HG02610 (cell line): Measurements from ENCODE around the gene NTN4.
"Not testable (repeated sequence)": the region's sequence is repeated elsewhere in the genome, so short reads cannot be mapped to it uniquely, and the experiment has no call there.

Experiments used
- ATAC-seq: cut with Tn5 transposase; IDR thresholded peaks from one replicate; pipeline ENCODE4 v1.9.1; 2021; ENCODE audit warnings: mild to moderate bottlenecking, moderate library complexity; ENCODE audit not compliant: unreplicated experiment

Gene NTN4

DNA sequence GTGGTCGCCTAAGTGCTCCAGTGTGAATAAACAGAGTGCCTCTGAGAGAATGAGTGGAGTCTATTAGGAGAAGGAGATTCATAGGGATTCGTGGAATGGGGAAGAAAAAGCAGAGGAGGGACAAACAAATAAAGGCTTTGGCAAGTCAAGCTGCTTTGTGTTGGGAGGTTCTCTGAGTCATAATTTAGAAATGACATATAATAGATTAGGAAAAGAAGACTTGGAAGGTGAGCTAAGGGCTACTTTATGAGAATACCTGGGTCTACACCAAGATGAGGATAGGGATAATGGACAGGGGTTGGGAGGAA is 6.4 kb upstream of the NTN4 start:
- ATAC-seq: no peak

DNA sequence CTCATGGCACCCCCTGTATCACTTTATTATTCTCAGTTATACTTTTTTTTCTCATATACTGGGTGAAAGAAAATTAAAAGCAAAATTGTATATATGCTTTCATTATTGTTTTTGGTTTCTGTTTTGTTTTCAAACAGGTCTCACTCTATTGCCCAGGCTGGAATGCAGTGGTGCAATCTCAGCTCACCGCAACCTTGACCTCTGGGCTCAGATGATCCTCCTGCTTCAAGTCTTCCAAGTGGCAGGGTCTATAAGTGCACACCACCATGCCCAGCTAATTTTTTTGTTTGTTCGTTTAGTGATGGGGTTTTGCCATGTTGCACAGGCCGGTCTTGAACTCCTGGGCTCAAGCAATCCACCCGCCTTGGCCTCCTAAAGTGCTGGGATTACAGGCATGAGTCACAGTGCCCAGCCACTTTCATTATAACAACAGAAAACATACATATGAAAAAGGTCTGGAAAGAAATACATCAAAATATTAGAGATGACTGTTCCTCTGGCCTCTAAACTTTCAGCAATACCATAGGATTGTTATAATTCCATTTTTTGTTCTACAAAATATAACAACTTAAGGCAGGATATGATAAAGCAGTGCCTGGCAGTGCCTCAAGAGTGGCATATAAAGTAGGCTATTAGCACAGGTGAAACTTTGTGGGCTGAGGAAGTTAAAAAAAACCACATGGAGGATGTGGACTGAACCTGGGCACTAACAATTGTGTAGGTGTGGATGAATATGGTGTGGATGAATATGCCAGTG is 5.8 kb upstream of the NTN4 start:
- ATAC-seq: no peak

DNA sequence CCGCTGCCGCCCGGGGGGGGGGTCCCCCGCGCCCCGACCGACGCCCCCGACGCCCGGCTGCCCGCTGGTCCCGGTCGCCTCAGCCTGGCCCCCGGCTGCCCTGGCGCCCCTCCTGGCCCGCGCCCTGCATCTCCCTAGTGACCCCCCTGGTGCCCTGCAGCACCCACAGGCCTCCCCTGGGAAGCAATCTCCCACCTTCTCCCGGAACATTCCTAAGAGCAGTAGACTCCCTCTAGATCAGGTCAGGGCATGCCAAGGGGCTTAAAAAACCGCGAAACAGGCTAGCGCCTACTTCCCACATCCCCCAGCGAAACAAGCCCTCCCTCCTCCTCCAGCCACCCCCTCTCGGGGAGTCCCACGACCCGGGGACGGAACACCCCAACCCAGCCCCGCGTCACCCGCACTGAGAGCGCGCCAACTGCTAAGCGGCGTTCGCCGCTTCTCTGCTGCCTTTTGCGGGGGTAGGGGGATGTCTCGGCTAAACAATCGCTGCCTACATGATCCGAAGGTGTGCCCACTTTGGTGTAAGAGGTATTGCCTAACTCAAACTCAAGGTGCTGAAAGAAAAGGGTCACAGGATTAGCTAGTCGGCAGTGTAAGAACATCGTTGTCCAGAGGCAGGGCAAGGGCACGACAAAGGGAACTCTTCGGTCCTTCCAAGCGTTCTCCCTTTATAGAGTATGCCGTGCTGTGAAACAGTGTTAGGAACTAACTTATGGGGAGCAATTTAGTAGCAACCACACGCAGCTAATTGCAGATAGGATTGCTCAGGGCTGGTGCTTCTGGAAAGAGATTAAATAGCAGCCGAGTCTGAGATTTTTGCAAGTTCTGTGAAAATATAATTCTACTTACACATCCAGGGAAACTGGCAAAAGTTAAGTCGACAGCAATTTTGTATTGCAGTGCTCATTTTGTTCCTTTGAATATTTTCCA is 619 bp upstream of the NTN4 start:
- ATAC-seq: no peak

DNA sequence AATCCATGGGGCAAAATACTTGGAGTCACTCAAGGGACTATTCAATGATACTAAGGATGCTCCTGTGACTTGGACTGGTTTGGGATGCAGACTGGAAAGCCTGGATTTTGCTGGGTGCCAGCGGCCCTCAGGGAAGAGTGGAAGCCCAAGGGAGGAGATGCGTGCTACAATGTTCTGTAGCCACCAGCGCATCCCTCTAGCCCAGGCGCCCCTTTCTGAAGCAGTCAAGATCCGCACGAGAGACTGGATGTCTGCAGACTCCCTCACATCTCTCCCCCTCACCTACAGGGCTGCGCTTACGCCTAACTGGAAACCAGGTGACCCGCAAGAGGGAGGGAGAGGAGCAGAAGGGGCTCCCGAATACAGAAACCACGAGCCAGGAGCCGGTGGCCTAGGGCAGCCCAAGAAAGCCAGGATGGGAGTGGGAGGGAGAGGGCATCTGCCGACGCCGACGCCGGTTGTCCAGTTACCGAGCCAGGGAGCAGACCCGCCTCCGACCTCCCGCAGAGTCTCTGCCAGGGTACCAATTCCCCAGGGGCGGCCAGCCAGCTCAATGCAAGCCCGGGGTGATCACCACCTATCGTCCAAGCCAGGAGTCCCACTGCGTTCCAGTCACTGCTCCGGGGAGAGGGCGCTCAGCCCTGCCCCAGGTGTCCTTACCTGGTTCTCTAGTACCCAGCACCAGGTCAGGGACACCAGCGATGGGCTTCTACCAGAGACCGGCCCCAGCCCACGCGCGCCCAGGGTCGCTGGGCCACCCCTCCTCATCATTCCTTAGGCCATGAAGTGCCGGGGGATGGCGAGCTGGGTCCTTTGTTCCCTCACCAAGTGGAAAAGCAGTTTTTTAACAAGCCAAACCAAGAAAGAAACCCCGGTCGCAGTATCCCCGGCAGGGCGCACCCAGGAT is 1.2 kb downstream of the NTN4 start:
- ATAC-seq: no peak

DNA sequence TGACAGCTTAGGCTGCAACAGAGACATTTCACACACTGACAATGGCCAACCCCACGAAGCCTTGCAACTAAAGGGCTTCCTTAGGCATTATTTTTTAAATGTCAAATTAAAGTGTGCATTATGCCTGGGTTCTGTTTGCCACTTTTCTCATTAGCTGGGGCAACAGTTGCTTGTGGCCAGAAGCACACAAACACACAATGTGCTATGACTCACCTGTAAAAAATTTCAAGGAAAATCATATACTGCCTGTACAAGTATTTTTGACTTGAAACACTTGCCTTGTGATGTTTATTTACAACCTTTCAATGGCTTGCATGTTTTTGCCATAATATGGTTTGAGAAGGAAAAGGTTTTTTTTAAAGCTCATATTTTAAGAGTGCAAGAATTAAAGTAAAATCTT is 1.9 kb downstream of the NTN4 start:
- no peak for ATAC-seq

DNA sequence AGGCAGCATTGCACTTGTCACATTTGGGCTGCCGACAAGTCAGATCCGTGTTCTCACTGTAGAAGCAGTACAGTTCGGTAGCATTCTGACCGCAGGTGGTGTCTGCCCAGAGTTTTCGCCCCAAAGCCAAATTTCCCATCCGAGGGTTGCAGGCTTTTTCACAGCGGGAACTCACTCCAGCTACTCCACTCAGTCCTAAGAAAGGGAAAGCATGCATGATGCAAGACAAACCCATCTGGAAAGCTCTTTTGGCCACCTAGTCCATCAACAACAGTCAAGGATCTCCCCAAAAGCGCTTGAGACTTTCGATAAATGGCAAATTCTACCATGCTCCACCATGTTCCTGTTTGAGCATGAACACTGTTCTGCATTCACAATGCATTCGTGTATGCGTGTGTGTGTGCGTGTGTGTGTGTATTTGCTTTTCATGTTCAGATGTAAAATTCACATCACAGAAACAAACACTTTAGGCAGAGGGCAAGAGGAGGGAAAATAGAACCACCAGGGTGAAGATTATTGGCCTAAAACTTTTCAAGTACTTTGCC is 3.2 kb downstream of the NTN4 start:
- no peak for ATAC-seq

DNA sequence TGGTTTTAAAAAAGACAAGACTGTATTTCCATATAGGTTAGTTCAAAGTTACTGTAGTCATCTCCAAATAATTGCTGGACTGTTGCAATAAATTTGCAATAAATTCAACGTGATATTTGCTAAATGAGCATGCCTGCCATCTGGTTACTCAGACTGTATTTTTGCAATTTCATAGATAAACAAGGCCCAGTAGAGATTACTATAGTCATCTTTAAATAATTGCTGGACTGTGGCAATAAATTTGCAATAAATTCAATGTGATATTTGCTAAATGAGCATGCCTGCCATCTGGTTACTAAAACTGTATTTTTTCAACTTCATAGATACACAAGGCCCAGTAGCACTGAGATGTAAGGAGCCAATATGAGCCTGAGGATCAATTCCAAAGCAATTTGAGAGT is 5.6 kb downstream of the NTN4 start:
- no peak for ATAC-seq

DNA sequence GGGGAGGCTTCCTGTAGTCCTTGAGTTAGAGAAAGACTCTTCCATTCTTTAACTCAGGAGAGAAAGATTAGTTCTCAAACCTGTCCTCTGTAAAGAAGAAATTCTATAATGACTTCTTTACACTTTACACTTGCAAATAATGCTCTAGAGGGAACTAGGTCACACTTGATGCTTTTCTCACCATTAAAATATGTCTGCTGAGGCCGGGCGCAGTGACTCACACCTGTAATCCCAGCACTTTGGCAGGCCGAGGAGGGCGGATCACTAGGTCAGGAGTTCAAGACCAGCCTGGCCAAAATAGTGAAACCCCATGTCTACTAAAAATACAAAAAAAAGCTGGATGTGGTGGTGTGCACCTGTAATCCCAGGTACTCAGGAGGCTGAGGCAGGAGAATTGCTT is 6.3 kb downstream of the NTN4 start:
- ATAC-seq: no peak

DNA sequence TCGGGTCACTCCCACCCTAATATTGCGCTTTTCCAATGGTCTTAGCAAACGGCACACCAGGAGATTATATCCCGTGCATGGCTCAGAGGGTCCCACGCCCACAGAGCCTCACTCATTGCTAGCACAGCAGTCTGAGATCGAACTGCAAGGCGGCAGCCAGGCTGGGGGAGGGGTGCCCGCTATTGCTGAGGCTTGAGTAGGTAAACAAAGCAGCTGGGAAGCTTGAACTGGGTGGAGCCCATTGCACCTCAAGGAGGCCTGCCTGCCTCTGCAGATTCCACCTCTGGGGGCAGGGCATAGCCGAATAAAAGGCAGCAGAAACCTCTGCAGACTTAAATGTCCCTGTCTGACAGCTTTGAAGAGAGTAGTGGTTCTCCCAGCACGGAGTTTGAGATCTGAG is 15.1 kb downstream of the NTN4 start:
- not testable (repeated sequence) for ATAC-seq

DNA sequence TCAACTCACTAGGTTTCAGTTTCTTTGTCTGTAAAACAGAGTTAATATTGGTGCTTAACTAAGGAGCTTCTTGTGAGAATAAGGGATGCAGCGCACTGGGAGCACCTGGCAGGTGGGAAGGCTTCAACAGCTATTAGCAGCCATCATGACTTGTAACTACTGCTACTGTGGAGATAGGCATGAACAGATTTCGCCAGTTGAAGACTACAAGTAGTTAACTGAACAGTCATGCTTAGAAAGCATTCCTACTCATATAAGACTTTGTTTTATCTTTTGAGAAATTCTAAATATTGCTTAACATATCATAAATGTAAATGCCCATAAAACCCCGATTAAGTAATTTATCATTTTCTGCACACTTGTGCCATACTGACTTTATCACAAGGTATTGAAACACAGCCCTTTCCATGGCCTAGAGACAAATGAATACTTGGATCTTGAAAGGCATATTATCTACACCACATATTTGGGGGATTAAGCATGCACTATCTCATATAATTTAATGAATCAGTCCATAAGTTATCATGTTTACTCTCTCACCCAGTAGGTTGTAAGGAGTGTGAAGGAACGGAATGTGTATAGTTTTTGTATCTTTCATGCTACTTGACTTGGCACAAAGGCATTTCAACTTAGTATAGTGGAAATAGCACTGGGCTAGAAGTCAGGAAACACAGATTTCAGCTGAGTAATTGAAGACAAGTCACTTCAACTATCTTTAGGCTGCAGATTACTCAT is 16.1 kb downstream of the NTN4 start:
- no peak for ATAC-seq

DNA sequence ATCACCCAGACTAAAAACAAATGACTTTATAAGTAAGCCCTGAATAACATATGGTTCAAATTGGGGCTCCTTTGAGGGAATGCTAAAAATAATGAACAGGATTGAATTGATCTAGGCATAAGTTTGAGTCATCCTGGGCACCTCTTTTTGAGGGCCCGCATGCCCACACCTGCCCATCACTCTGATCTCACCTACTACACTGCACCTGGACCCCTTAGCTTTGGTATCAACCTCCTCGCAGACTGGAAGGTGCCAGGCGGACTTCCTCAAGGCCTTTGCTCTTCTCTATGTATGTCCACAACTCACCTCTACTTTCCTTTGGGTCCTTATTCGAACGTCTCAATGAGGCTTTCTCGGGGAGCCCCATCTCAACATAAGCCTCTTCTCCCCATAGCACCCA is 17.2 kb downstream of the NTN4 start:
- no peak for ATAC-seq

DNA sequence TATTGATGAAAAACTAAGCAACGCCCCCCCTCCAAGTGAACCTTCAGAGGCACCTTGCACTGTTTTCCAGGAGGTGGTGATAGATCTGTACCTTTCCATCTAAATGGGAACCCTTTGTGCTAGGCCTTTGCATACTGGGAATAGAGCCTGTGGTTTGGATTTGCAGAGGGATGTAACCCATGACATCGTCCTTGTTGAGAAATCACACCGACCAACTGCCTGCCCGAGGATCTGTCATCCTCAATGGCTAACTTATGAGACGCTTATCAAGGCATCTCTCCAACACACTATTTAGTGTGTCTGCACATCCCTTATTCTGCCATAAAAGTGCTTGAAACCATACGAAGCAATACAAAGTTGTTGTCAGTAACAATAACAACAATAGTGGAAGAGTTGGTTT is 22.9 kb downstream of the NTN4 start:
- no peak for ATAC-seq

DNA sequence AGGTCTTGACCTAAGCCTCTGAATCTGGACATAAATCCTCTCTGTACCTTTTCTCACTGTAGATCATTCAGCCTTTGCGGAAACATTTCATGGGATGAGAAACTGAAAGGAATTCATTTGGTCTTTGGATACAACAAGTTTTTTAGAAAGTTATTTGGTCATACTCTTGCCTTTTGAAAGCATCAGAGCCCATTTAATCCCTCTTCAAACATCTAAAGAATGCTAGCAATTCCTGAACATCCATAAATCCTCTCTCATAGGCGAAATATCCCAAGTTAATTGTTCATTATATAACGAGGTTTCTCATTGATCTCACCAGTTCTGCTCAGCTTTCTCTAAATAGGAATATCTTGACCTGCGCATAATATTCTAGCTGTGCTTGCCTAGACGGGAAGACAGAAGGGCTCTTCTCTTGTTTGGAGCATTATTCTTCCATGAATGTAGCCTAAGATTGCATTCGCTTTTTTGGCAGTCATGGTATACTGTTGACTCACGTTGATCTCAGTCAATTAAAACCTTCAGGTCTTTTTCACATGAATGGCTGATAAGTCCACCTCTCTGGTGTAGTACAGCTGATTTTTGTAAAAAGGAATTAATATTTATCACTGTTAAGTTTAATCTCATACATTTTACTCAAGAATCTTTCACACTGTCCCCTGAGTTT is 24.1 kb downstream of the NTN4 start:
- no peak for ATAC-seq

DNA sequence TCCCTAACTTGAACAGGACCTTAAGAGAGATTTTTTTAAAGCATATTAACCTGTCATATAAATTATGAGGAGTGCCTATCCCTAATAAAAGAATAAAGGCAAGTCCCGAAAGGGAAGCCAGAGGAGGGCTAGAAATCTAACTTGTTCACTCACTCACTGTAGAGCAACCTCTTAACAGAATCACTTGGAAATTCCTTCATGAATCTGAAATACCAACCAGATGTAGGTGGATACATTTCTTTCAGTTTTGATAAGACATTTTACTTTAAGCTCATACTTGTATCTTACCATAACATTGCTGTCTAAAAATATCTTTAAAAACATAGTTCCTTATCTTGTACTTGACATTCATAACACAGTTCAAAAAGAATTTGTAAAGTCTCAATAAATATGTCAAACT is 25.7 kb downstream of the NTN4 start:
- no peak for ATAC-seq

DNA sequence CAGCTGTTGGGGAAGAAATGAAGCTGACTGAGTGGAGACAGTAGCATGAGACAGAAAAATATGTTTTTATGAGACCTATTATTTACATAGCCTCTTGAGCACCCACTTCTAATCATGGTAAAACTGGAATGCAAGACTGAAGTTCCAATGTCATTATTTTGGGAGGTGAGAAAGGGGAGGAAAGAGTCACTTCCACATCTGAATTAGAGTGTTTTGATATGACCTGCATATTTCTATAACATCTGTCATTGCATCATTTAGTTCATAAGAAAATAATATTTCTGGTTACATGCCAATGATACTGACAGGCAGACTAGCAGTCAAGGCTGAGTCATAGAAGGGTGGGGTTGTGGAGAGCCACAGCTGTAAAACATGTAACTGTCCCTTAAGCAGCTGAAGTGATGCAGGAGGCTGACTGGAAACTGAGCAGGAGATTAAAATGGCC is 26.7 kb downstream of the NTN4 start:
- ATAC-seq: no peak

DNA sequence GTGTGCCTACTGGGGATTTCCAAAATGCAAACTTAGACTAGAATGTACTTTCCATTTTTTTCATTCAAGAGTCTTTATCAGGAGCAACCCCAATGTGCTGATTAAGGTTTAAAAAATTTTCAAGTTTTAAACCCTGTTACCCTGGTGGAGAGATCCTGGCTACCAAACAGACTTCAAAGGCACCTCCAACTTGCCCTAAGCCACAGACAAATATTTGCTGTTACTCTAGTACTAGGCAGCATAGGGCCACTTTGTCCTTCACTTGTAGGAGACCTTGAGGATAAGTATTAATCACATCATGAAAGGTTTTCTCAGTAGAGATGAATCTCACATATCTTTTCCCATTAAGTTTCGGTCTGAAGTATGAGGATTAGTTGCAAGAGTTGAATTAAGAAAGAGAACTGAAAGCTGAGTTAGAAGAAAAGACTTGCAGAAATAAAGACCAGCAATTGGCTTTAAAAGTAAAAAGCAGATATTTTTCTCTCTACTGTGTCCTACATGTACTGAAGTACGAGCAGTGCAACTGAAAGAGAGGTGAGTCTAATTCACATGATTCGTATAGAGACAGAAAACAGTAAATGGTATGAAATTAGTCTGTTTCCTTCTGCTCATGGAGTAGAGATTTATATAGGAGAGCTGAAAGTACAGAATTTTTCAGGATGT is 28.3 kb downstream of the NTN4 start:
- no peak for ATAC-seq

DNA sequence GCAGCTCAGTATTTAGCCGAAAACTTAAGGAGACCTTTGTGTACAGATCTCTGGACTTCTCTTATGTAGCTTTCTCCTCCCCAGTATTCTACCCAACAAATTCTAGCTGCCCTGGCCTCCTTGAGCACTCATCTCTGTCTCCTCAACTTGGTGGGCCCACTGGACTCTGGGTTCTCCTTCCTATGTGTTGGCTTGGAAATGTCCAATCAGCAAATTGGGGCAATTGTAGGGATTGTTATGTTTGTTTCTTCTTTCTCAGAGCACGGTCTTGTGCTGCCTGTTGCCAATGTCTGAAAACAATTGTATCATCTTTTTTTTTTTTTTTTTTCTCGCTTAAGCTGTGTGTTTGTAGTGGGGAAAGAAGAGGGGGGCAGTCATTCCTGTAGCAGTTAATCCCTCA is 30.2 kb downstream of the NTN4 start:
- ATAC-seq: no peak

DNA sequence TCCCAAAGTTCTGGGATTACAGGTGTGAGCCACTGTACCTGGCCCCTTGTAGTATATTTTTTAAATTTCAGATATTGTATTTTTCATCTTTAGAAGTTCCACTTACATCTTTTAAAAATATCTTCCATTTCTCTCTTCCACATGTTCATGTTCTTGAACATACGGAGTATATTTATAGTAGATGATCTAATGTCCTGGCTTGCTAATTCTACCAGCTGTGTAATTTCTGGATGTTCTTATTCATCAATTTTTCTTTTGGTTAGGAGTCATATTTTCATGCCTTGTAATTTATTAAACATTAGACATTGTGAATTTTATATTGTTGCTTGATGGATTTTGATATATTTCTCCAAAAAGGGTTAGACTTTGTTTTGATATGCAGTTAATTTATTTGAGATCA is 30.8 kb downstream of the NTN4 start:
- no peak for ATAC-seq

DNA sequence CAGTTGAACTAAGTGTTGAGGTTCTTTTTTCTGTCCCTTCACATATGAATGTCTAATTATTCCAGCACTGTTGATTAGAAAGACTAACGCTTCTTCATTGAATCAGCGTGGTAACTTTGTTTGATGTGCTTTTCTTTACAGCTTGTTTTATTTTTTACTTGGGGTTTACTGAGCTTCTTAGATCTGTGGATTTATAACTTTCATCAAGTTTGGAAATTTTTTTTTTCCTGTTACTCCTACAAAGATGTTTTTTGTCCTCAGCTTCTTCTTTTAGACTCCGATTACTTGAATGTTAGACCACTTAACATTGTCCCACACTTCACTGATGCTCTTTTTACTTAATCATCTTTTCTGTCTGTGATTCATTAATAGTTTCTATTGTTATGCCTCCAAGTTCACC is 31.5 kb downstream of the NTN4 start:
- no peak for ATAC-seq
